NCI-H526 (cell line): ENCODE results near the gene CD84.
"Not testable (repeated sequence)": the region's sequence is repeated elsewhere in the genome, so short reads cannot be mapped to it uniquely, and the experiment has no call there.

ENCODE experiments used
- DNase-seq, 2 experiments: peaks; one replicate each; lab custom pipeline; 2025; lab: John Stamatoyannopoulos, UW

The CD84 gene

DNA sequence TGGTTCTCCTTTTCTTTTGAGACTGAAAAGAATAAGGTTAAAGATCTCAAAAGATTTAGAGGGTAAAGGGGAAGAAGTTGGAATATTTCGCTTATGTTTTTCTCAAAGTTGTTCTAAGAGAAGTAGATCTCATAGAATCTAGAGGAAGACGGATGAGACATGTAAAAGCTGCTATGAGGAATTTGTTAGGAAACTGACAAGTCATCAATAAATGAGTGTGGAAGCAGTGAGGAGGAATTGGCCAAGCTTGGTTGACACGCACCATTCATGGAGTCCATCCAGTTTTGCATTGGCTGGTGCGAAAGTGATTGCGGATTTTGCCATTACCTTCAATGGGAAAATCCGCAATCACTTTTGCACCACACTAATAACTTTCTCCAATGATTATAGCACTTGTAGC lies 76.2 kb downstream of the CD84 start:
- no peak for DNase-seq

DNA sequence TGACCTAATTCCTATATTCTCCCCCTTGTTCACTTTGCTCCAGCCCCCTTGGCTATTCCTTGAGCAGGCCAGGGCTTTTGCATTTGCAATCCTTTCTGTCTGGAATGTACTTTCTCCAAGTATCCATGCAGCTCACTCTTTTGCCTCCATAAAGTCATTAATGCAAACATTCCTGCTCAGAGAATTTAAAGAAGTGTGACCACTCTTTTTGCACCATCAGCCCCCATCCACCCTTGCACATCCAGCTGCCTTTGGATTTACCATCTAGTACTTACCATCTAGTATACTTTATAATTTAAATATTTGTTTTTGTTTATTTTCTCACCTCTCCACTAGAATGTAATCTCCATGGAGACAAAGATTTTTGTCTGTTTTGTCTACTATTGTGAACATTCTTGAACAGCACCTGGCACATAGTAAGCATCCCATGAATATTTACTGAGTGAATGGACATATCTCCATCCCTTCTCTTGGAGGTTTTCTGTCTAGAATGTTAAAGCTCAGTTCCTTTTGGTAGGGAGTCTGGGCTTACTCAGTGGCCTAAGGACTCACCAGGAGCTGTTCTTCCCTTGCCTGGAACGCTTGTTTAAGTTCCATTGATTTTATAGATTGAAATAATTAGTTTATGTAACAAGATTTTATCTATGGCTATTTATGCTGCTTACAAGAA lies 78.8 kb downstream of the CD84 start:
- DNase-seq = no peak

DNA sequence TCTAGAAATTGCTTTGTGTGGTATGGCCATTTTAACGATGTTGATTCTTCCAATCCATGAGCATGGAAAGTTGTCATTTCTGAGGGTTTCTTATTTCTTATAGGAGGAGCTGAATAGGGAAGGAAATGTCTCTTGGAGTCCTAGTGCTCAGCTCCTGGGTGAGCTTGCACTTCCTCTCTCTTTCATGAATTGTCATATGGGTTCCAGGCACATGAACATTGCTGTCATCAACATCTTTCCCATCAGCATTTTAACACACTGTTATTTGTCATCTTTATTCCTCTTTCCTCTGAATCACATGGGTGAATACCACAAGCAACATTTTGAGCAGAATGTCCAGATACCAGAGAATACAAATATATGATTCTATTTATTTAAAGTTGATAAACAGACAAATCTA lies 79.7 kb downstream of the CD84 start:
- no peak for DNase-seq

DNA sequence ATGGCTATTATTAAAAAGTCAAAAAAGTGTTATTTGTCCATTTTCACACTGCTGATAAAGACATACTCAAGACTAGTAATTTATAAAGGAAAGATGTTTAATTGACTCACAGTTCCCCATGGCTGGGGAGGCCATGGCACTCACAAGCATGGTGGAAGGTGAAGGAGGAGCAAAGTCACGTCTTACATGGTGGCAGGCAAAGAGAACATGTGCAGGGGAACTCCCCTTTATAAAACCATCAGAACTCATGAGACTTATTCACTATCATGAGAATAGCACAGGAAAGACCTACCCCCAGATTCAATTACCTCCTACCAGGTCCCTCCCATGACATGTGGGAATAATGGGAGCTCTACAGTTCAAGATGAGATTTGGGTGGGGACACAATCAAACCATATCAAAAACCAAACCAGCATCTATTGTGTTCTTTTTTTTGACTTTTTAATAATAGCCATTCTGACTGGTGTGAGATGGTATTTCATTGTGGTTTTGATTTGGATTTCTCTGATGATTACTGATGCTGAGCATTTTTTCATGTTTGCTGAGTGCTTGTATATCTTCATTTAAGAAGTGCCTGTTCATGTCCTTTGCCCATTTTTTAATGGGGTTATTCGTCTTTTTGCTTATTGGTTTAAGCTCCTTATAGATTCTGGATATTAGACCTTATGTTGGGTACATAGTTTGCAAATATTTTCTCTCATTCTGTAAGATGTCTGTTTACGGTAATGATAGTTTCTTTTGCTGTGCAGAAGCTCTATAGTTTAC lies 80.8 kb downstream of the CD84 start:
- not testable (repeated sequence) for DNase-seq

DNA sequence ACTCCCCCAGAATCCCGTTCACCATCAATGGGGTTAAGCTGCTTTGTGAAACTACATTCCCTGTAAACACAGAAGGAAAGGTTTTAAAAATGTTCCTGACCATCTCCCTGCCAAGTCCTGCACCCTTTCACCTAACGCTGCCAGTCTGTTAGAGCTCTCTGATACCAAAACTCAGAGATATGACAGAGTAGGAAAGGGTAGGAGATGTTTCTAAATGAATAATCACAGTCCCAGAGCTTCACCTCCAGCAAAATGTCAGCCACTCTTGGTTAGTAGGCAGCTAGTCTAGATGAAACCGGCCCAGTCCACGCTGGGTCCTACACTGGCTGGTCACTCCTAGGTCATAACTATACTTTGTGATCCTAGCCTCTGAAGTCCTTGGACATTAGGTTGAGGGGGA lies 83.0 kb downstream of the CD84 start:
- no peak for DNase-seq

DNA sequence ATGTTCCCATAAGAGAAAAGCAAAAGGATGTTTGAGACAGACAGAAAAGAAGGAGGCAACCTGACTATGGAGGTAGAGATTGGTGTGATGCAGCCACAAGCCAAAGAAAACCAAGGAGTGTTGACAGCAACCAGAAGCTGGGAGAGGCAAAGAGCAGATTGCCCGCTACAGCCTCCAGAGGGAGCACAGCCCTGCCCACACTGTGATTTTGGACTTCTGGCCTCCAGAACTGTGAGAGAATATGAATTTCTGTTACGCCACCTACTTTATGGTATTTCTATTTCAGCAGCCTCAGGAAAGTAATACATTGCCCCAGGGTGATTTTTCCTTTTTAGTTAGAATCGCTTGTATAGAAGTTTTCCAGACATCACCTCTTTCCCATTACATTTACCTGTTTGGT lies 84.7 kb downstream of the CD84 start:
- DNase-seq = peak in 1 of 2 experiments; percentile 43

DNA sequence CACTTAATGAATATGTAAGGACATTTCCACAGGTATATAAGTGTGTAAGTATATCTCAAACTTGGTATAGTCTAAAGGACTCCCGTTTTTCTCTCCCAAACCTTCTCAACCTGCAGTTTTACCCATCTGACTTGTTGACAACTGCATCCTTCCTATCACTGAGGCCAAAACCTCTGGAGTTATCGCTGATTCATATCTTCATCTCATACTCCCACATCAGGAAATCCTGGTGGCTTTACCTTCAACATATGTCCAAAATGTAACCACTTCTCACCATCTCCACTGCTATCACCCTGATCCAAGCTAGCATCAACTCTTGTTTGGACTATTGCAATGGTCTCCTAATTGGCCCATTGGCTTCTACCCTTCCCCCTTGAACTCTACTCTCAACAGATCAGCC lies 86.7 kb downstream of the CD84 start:
- DNase-seq = no peak

DNA sequence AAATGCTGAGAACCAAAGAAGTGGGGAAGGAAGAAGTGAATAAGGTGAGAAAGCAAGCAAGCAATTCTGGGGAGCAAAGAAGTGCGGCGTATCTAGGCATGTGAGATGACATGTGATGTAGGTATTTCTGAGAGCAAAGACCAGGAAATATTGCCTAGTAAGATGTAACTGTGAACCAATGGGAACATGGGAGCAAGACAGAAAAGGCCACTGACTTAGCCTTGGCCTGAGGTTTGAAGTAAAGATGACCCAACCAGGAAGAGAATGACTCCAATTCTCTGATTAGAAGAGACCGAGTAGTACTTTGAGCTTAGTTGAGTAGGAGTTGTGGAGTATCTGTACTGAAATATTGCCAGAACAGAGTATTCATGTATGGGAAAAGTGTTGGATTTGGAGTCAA lies 87.3 kb downstream of the CD84 start:
- DNase-seq = no peak
